Esophagus (tissue), 2 donors: ENCODE measurements around the gene OMP. TPM values are rescaled to one million over a fixed set of nuclear protein-coding genes. Genes with fewer than 3 reads are reported as not detected.
"Not testable (repeated sequence)": the region's sequence is repeated elsewhere in the genome, so short reads cannot be mapped to it uniquely, and the experiment has no call there.

Experiments
- H3K27ac ChIP-seq, 2 donors: one replicate each; pipeline ENCODE4 v1.5.1; 2013; ENCODE audit warnings: low read depth in 2 of 2, mild to moderate bottlenecking in 2 of 2, inconsistent platforms in 1 of 2, low read length in 1 of 2, moderate library complexity in 1 of 2
- H3K27me3 ChIP-seq, 2 donors: one replicate each; pipeline ENCODE4 v1.6.1; 2013; ENCODE audit warnings: low read length in 2 of 2, control low read depth in 1 of 2, mild to moderate bottlenecking in 1 of 2; ENCODE audit not compliant: insufficient read depth in 2 of 2, control insufficient read depth in 1 of 2
- H3K36me3 ChIP-seq, 2 donors: one replicate each; pipeline ENCODE4 v1.6.1; 2013; ENCODE audit warnings: low read length in 1 of 2; ENCODE audit not compliant: control insufficient read depth in 2 of 2, insufficient read depth in 2 of 2
- H3K4me1 ChIP-seq, 2 donors: one replicate each; pipeline ENCODE4 v1.6.1; 2013; ENCODE audit warnings: low read length in 1 of 2; ENCODE audit not compliant: control insufficient read depth in 2 of 2, insufficient read depth in 2 of 2
- H3K4me3 ChIP-seq, 2 donors: one replicate each; pipeline ENCODE4 v1.5.1; 2013; ENCODE audit warnings: low read length in 2 of 2, mild to moderate bottlenecking in 2 of 2, low read depth in 1 of 2, moderate library complexity in 1 of 2
- H3K9me3 ChIP-seq, 2 donors: one replicate each; pipeline ENCODE4 v1.6.1; 2013; ENCODE audit warnings: mild to moderate bottlenecking in 2 of 2, low read depth in 1 of 2, low read length in 1 of 2, moderate library complexity in 1 of 2; ENCODE audit not compliant: control insufficient read depth in 2 of 2, insufficient read depth in 1 of 2
- WGBS, 2 donors: extraction: QIAGEN DNeasy Blood & Tissue Kit; methylation state at CpG; one replicate each; pipeline ENCODE4 v1.1.7; 2013; 5-methylcytosine and 5-hydroxymethylcytosine counted together
- polyA plus RNA-seq, 2 donors: library from polyadenylated mRNA; stranded (reverse); fragments of 200-250 nt; gene quantifications; one replicate each; pipeline ENCODE4 v1.2.3, GENCODE V29; 2013
- donor health status: healthy with polysubstance abuse.
- donor health status: Bipolar disorder and iron deficiency.

Gene OMP
- polyA plus RNA-seq, 2 donors, result 0.33 to 0.98 TPM

- 77 to 83% methylated on average over 4 of the region's 4 CpGs for WGBS, 2 donors
- Histone ChIP-seq H3K27ac (no peak overlapping the region), H3K4me1 (no peaks in the 10 kb centered on the region), H3K4me3 (no peak overlapping the region), H3K27me3 (no peaks in the 10 kb centered on the region), H3K36me3 (no peaks in the 10 kb centered on the region), H3K9me3 (peaks cover 3 to 13% of the 10 kb centered on the region in 2 donors)
These were observed 42.4 kb upstream of the OMP start for GRCh38 chr11:77060234-77060633.

GRCh38 chr11:77061258-77061657 is 41.4 kb upstream of the OMP start:
- not testable (repeated sequence) for H3K27me3 ChIP-seq, H3K4me3 ChIP-seq, H3K36me3 ChIP-seq, H3K9me3 ChIP-seq, H3K4me1 ChIP-seq, H3K27ac ChIP-seq
- WGBS, 2 donors, result 65 to 73% methylated on average over 4 of the region's 4 CpGs

- no peak overlapping the region for H3K27ac ChIP-seq
- H3K9me3 ChIP-seq, result no peaks in the 10 kb centered on the region
- H3K36me3 ChIP-seq, result no peaks in the 10 kb centered on the region
- H3K4me3 ChIP-seq, result no peak overlapping the region
- no peaks in the 10 kb centered on the region for H3K27me3 ChIP-seq
- H3K4me1 ChIP-seq, result peaks cover 0 to under 1% of the 10 kb centered on the region in 2 donors
These were observed 39.7 kb upstream of the OMP start for GRCh38 chr11:77062924-77063323.

- H3K4me3 ChIP-seq, result no peak overlapping the region
- no peak overlapping the region for H3K27ac ChIP-seq
- H3K27me3 ChIP-seq, result no peaks in the 10 kb centered on the region
- 93 to 100% methylated on average over 1 of the region's 1 CpG for WGBS, 2 donors
- no peaks in the 10 kb centered on the region for H3K36me3 ChIP-seq
- no peaks in the 10 kb centered on the region for H3K9me3 ChIP-seq
- H3K4me1 ChIP-seq, result peaks cover 0 to 4% of the 10 kb centered on the region in 2 donors
These were observed 39.2 kb upstream of the OMP start for GRCh38 chr11:77063407-77063806.

GRCh38 chr11:77063861-77064260 is 38.8 kb upstream of the OMP start:
- Histone ChIP-seq H3K27ac (no peak overlapping the region), H3K27me3 (no peaks in the 10 kb centered on the region)
- 91 to 95% methylated on average over 4 of the region's 4 CpGs for WGBS, 2 donors

GRCh38 chr11:77064648-77065217 is 37.9 kb upstream of the OMP start:
- Histone ChIP-seq H3K27me3 (no peaks in the 10 kb centered on the region), H3K4me1 (peaks cover 0 to 4% of the 10 kb centered on the region in 2 donors), H3K9me3 (no peaks in the 10 kb centered on the region), H3K27ac (no peak overlapping the region), H3K36me3 (no peaks in the 10 kb centered on the region), H3K4me3 (no peak overlapping the region)
- 89 to 95% methylated on average over 4 of the region's 4 CpGs for WGBS, 2 donors

More at GRCh38 chr11:77063861-77064260, 38.8 kb upstream of the OMP start:
- Histone ChIP-seq H3K9me3 (no peaks in the 10 kb centered on the region), H3K4me3 (no peak overlapping the region), H3K4me1 (peaks cover 0 to 4% of the 10 kb centered on the region in 2 donors), H3K36me3 (no peaks in the 10 kb centered on the region)

- Histone ChIP-seq H3K9me3 (no peaks in the 10 kb centered on the region), H3K27me3 (no peaks in the 10 kb centered on the region), H3K4me1 (peaks cover 0 to 4% of the 10 kb centered on the region in 2 donors), H3K36me3 (no peaks in the 10 kb centered on the region), H3K4me3 (peak overlapping the region; percentile 60), H3K27ac (peak overlapping the region; percentile 68 to 83)
- 19 to 30% methylated on average over 14 of the region's 14 CpGs for WGBS, 2 donors
These were observed 36.8 kb upstream of the OMP start for GRCh38 chr11:77065878-77066228.

GRCh38 chr11:77066229-77067042 is 36.2 kb upstream of the OMP start, which contains the start of gene CAPN5:
TSS of gene CAPN5 (plus strand) at chr11:77066971. CDS start at chr11:77084887, 17,916 bp downstream.
- Histone ChIP-seq H3K27me3 (no peaks in the 10 kb centered on the region), H3K4me3 (peak within 1 kb of the TSS; percentile 60), H3K36me3 (no peaks in the 10 kb centered on the region), H3K4me1 (peaks cover 0 to 4% of the 10 kb centered on the region in 2 donors), H3K9me3 (no peaks in the 10 kb centered on the region), H3K27ac (peak within 1 kb of the TSS; percentile 68 to 83)
- 1% methylated on average over 37 to 69 of the region's 69 CpGs for WGBS, 2 donors

- Histone ChIP-seq H3K27me3 (no peaks in the 10 kb centered on the region), H3K4me3 (peak overlapping the region; percentile 60), H3K4me1 (peaks cover 7 to 14% of the 10 kb centered on the region in 2 donors), H3K9me3 (no peaks in the 10 kb centered on the region), H3K27ac (no peak overlapping the region), H3K36me3 (no peaks in the 10 kb centered on the region)
- WGBS, 2 donors, result 80 to 87% methylated on average over 8 of the region's 8 CpGs
These were observed 34.7 kb upstream of the OMP start for GRCh38 chr11:77067861-77068443.
